NCI-H510A treated with DMSO at 0.1 percent for 48 hours (cell line): Measurements from ENCODE around the gene GMDS.

Experiments used
- DNase-seq: peaks from one replicate; lab custom pipeline; 2025; lab: John Stamatoyannopoulos, UW

The GMDS gene

DNA sequence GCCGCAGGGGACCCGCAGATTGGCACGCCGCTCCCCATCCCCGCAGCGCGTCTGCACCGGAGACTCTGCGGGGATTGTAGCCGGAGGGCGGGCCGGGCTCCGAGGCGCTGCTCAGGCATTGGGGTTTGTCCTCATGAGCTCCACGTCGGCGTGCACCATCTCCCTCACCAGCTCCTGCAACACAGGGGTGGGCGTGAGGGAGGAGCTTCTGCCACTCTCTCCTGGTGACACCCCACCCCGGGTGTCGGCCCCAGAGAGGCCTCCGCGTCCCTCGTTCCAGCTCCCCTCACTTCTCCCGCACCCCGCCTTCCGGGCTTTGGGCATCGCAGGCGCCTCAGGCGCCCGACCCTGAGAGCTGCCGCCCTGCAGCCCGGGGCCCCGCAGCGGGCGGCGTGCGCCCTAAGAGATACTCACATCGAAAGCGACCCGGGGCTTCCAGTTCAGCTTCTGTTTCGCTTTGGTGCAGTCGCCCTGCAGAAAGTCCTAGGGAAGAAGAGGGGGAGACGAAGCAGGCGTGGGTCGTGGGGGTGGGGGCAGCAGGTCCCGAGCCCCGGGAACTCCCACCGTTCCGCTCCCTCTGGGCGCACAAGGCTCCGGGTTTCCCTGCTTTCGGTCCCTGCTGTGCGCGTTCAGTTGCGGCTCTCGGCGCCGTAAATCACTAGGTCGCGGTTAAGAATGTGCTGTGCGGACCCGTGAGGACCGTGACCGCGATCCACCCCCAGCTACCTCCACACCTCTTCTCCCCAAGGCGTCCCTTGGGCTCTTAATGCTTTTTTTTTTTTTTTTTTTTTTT, 621.2 kb downstream of the GMDS start:
- DNase-seq = no peak

- DNase-seq = no peak
Measured at GRCh38 chr6:1623769-1624057, 621.7 kb downstream of the GMDS start.

- no peak for DNase-seq
Measured at GRCh38 chr6:1622851-1623768, 622.3 kb downstream of the GMDS start.

DNA sequence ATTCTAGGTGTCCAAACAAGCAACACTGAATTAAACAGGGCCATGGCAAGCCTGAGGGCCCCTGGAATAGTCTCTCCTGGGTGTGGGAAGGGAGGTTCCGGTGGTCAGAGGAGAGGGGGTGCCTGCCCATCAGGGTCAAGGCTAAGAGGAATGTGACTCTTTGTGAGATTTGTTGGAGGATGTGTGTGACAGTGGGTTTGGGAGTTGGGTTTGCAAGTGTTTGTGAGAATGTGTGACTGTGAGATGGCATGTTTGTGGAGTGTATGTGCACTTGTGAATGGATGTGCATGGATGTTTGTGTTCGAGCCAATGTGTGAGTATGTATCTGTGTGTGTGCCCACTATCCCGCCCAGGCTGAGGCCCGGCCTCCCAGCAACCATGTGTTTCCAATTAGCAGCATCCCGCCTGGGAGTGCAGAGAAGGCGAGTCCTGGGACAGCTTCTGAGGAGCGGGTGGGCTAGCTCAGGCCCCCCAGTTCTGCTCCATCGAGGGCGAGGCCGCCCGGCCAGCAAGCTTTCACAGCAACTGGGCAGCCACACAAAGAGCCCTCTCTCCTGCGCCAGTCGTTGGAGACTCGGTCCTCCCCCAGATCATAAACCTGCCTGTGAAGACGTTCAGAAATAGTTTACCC, 623.1 kb downstream of the GMDS start:
- DNase-seq = no peak

- no peak for DNase-seq
Measured at GRCh38 chr6:1621070-1621701, 624.2 kb downstream of the GMDS start.

GRCh38 chr6:1620504-1621069, 624.8 kb downstream of the GMDS start:
- no peak for DNase-seq

DNA sequence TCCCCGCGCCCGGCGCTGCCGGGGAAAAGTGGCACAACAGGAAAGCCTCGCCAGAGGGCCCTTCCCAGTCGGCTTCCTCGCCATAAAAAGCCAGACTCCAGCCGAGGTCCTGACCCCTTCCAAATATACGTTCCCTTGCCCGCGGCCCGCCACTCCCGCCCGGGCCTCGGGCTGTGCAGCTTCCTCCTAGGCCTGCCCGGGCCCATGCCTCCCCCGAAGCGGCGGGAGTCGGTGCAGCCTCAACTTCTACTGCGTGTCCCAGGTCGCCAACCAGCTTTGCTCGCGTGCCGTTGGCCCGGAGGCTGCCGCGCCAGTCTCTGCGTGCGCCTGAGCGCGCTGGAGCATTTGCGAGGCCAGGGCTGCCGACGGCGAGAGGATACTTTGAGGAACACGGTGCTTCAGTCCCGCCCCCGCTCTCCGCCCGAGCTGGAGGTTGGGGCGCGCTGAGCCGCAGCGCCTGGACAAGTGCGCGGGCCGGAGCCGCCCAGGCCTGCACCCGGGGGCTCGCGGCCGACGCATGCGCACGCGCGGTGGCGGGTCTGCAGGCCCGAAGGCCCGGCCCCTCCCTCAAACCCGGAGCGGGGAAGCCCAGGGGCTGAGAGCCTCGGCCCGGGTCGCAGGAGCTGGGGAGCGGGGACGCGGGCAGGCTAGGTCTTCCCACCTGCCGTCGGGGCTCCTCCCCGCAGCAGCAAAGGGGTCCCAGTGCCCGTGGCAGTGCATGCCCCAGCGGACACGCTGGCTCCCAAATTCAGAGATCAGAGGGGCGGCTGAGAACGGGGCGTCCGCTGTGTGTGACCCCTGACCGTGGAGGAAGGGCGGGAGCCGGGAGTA, 625.5 kb downstream of the GMDS start:
- no peak for DNase-seq

DNA sequence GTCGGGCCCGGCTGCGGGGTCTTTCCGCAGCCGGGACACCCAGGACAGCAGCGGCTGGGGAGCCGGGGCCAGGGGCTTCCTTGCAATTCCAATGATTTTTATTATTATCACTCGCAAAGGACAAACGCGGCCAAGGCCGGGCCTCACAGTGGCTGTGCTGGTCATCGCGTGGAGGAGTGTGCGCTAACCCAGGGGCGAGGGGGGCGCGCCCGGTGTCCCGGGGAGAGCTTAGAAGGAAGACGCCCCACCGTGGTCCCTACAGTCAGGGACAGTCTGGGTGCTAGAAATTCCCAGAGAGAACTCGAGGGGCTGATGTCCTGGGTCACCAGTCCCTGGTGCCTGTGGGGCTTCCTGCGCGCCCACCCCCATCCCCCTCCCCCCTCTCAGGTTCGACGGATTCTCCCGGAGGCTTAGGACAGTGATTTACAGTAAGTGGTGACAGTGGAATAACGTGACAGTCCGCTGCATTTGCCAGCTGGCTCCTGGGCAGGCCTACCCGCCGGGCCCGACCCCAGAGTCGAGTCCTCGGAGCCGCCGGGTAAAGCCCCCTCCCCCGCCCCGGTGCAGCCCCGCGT, 626.2 kb downstream of the GMDS start:
- DNase-seq = no peak

- no peak for DNase-seq
Measured at GRCh38 chr6:1618311-1619097, 626.9 kb downstream of the GMDS start.

DNA sequence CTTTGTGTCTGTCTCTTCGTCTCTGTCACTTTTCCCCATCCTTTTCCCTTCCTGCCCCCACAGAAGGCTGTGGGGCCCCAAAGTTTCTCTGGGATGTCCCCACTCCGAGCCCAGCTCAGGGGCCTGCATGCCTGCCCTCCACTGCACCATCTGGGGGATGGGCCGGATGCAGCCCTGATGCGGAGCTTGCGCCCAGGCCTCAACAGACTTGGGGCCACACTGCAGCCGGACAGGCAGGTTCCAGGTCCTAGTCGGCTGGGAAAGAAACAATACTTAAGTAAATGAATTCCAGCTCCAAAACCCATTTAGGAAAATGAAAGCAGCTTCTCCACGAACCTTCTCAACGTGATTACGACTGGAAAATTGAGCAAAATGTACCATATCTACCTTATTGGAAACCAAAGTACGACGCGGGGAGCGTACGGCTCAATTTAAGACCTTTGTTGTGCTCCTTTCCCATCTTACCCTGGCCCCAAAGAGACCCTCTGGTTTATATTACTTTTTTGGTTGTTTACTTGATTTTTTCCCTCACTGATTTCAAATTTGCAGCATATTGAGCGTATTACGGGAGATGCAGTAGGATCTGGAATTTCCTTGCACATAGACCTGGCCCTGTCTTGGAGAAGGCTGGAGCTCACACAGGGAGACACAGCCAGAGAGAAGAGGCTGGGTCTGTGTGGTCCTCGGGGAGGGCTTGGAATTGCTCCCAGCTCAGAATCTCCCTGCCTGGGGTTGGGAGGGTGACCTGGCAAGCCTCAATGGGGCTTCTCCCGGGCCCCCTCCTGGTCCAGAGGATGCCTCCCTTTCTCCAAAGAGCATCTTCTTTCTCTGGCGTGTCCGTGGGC, 627.7 kb downstream of the GMDS start:
- no peak for DNase-seq

GRCh38 chr6:1616701-1617463, 628.5 kb downstream of the GMDS start:
- no peak for DNase-seq

DNA sequence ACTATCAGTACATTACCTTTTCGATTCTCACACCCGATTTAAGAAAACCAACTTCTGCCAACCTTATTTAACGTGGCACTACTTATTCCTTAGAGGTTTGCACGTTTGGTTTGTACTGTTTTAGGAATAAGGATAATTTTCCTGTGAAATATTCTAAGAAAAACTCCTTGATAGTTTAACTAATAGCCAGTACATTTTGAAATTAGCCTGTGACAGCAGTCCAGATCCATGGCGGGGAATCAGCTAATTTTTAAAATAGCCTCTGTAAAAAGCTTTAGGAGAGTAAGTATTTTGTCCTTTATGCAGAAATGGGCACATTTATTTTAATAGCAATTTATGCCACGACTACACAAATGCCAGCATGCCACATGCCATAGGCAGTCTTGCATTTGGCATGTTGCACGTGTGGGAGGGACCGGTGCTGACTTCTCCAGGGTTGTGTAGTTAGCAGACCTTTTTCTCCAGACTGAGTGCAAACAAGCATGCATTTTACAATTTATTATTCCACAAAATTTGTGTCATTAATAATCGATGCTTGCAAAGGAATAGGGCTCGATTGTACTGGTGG, 629.5 kb downstream of the GMDS start:
- DNase-seq = no peak

GRCh38 chr6:1615151-1615852, 630.1 kb downstream of the GMDS start:
- DNase-seq = no peak

GRCh38 chr6:1614448-1615150, 630.8 kb downstream of the GMDS start:
- no peak for DNase-seq

- no peak for DNase-seq
Measured at GRCh38 chr6:1613688-1614447, 631.5 kb downstream of the GMDS start.

DNA sequence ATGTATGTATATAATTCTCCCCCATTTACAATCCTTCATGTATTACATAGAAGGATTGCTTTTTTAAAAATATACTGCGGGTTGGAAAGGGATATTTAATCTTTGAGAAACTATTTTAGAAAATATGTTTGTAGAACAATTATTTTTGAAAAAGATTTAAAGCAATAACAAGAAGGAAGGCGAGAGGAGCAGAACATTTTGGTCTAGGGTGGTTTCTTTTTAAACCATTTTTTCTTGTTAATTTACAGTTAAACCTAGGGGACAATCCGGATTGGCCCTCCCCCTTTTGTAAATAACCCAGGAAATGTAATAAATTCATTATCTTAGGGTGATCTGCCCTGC, 632.1 kb downstream of the GMDS start:
- no peak for DNase-seq
